Central memory CD8-positive, alpha-beta T cell (primary cell): Measurements from ENCODE around the gene DGKB.

ENCODE experiments used
- ATAC-seq: fragments of 150-1000 bp; cut with Tn5 transposase; replicated peaks from 2 replicates; pipeline ENCODE4 v1.10.0; 2022; ENCODE audit warnings: mild to moderate bottlenecking, moderate FRiP score, moderate number of reproducible peaks; ENCODE audit not compliant: poor library complexity, severe bottlenecking; ENCODE audit errors: extremely low read depth
- DNase-seq, 2 donors: peaks; one replicate each; pipeline ENCODE4 v3.0.0; 2021; ENCODE audit warnings: low spot score in 2 of 2
- H3K27ac Mint-ChIP-seq: one replicate; pipeline ENCODE4 v1.8.0; 2022; ENCODE audit warnings: low read depth, mild to moderate bottlenecking, moderate library complexity, mixed read lengths
- H3K27me3 Mint-ChIP-seq: one replicate; pipeline ENCODE4 v1.8.0; 2022; ENCODE audit warnings: mixed read lengths
- H3K36me3 Mint-ChIP-seq: one replicate; pipeline ENCODE4 v1.8.0; 2022; ENCODE audit warnings: mild to moderate bottlenecking, moderate library complexity, mixed read lengths; ENCODE audit not compliant: insufficient read depth
- H3K4me1 Mint-ChIP-seq: one replicate; pipeline ENCODE4 v1.8.0; 2022; ENCODE audit warnings: mixed read lengths
- H3K4me3 Mint-ChIP-seq: one replicate; pipeline ENCODE4 v1.8.0; 2022; ENCODE audit warnings: mild to moderate bottlenecking, moderate library complexity, mixed read lengths
- H3K9me3 Mint-ChIP-seq: one replicate; pipeline ENCODE4 v1.8.0; 2022; ENCODE audit warnings: mixed read lengths

Gene DGKB

GRCh38 chr7:14570750-14571607, 331.6 kb downstream of the DGKB start:
- no peaks in the 10 kb centered on the region for H3K9me3 Mint-ChIP-seq
- no peaks in the 10 kb centered on the region for H3K36me3 Mint-ChIP-seq
- no peaks in the 10 kb centered on the region for H3K4me1 Mint-ChIP-seq
- no peak for ATAC-seq
- no peak overlapping the region for H3K4me3 Mint-ChIP-seq
- H3K27ac Mint-ChIP-seq, result no peak overlapping the region
- no peak for DNase-seq
- no peaks in the 10 kb centered on the region for H3K27me3 Mint-ChIP-seq

DNA sequence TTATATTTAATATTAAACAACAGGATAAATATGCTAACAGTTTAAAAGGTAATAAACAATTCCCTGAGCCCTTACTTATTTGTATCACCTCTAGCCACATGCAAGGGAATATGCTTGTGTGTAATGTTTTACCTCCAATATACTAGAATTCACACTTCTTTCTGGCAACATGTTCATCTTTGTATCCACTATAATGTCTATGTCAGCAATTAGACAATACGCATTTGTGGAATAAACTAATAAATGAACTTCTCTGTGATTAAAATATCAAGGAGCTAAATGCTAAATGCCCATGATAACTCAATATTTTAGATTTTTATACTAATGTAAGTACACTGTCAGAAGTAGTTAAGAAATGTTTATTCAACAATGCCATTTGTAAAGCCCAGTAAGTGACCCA, 350.5 kb downstream of the DGKB start:
- Mint-ChIP-seq H3K4me3 (no peak overlapping the region), H3K4me1 (no peaks in the 10 kb centered on the region), H3K36me3 (no peaks in the 10 kb centered on the region), H3K27me3 (no peaks in the 10 kb centered on the region), H3K27ac (no peak overlapping the region), H3K9me3 (peaks cover 11% of the 10 kb centered on the region)
- DNase-seq, result no peak
- ATAC-seq, result no peak

GRCh38 chr7:14551310-14551709, 351.2 kb downstream of the DGKB start:
- DNase-seq (no peak), ATAC-seq (no peak)
- H3K36me3 Mint-ChIP-seq, result no peaks in the 10 kb centered on the region
- H3K27me3 Mint-ChIP-seq, result no peaks in the 10 kb centered on the region
- no peak overlapping the region for H3K27ac Mint-ChIP-seq
- H3K9me3 Mint-ChIP-seq, result peaks cover 11% of the 10 kb centered on the region
- H3K4me3 Mint-ChIP-seq, result no peak overlapping the region
- no peaks in the 10 kb centered on the region for H3K4me1 Mint-ChIP-seq

- ATAC-seq (no peak), DNase-seq (no peak)
- no peaks in the 10 kb centered on the region for H3K27me3 Mint-ChIP-seq
- H3K9me3 Mint-ChIP-seq, result no peaks in the 10 kb centered on the region
- no peaks in the 10 kb centered on the region for H3K36me3 Mint-ChIP-seq
- H3K4me3 Mint-ChIP-seq, result no peak overlapping the region
- H3K27ac Mint-ChIP-seq, result no peak overlapping the region
- no peaks in the 10 kb centered on the region for H3K4me1 Mint-ChIP-seq
Measured at GRCh38 chr7:14542624-14543023, 359.9 kb downstream of the DGKB start.

DNA sequence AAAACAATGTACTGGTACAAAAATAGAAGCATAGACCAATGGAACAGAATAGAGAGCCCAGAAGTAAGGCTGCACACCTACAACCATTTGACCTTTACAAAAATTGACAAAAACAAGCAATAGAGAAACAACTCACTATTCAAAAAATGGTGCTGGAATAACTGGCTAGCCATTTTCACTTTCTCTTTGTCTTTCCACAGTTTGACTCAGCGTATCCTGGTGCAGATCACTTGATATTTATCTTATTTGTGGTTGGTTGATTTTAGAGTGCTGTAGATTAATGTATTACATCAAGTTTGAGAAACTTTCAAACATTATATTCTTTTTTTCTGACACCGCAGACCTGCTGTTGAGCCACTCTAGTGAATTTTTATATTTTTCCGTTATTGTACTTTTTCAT, 381.4 kb downstream of the DGKB start:
- Mint-ChIP-seq H3K9me3 (no peaks in the 10 kb centered on the region), H3K4me1 (no peaks in the 10 kb centered on the region), H3K4me3 (no peak overlapping the region), H3K36me3 (no peaks in the 10 kb centered on the region), H3K27me3 (no peaks in the 10 kb centered on the region), H3K27ac (no peak overlapping the region)
- DNase-seq, result no peak
- no peak for ATAC-seq

DNA sequence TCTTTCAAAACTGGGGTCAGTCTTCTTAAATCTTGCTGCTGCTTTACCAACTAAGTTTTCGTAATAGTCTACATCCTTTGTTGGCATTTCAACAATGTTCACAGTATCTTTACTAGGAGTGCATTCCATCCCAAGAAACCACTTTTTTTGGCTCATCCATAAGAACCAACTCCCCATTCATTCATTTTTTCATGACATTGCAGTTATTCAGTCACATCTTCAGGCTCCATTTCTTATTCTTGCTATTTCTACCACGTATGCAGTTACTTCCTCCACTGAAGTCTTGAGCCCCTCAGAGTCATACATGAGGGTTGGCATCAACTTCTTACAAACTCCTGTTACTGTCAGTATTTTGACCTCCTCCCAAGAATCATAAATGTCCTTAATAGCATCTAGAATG, 392.3 kb downstream of the DGKB start:
- H3K27ac Mint-ChIP-seq, result no peak overlapping the region
- no peaks in the 10 kb centered on the region for H3K36me3 Mint-ChIP-seq
- ATAC-seq (no peak), DNase-seq (no peak)
- peaks cover 6% of the 10 kb centered on the region for H3K9me3 Mint-ChIP-seq
- no peak overlapping the region for H3K4me3 Mint-ChIP-seq
- H3K4me1 Mint-ChIP-seq, result no peaks in the 10 kb centered on the region
- H3K27me3 Mint-ChIP-seq, result no peaks in the 10 kb centered on the region

DNA sequence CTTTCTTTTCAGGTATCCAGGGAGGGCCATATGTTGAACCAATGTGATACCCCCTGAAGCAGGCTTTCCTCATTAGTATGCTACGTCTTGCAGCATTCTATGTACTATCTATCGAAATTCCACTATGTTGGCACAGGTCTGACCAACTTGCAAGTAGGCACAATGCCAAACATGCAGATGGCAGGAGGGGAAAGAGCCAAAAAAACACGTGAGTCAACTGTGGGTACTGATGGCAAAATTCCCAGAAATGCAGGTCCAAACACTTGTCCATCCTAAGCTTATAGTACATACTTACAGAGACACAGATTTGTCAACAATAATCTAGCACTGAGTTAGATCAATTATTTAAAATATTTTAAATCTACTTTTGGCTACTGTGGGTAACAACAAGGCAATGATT, 394.9 kb downstream of the DGKB start:
- no peaks in the 10 kb centered on the region for H3K4me1 Mint-ChIP-seq
- DNase-seq, result no peak

DNA sequence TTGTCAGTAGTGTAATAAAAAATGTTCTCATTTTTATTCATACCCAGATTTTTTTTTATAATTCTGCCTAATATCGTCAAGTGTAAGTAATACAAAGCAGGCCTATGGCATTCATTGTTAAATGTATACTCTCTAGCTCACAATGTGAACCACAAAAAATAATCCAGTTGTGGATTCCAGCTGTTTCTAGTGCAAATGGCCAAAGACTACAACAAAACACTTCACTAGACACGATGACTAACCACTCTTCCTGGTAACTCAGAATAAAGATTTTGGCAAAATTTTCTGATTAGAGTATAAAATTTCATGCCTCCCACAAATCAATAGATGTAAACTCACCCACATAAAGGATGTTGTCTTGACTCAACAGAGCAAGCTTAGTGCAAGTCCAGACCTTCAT, 396.6 kb downstream of the DGKB start:
- peaks cover 12% of the 10 kb centered on the region for H3K9me3 Mint-ChIP-seq
- no peak for ATAC-seq
- H3K27me3 Mint-ChIP-seq, result no peaks in the 10 kb centered on the region
- H3K4me1 Mint-ChIP-seq, result no peaks in the 10 kb centered on the region
- no peak overlapping the region for H3K4me3 Mint-ChIP-seq
- H3K27ac Mint-ChIP-seq, result no peak overlapping the region
- no peak for DNase-seq
- no peaks in the 10 kb centered on the region for H3K36me3 Mint-ChIP-seq

More for the DNA sequence above, 394.9 kb downstream of the DGKB start:
- H3K9me3 Mint-ChIP-seq, result peaks cover 10% of the 10 kb centered on the region
- H3K27me3 Mint-ChIP-seq, result no peaks in the 10 kb centered on the region
- H3K36me3 Mint-ChIP-seq, result no peaks in the 10 kb centered on the region
- H3K4me3 Mint-ChIP-seq, result no peak overlapping the region
- ATAC-seq, result no peak
- H3K27ac Mint-ChIP-seq, result no peak overlapping the region

DNA sequence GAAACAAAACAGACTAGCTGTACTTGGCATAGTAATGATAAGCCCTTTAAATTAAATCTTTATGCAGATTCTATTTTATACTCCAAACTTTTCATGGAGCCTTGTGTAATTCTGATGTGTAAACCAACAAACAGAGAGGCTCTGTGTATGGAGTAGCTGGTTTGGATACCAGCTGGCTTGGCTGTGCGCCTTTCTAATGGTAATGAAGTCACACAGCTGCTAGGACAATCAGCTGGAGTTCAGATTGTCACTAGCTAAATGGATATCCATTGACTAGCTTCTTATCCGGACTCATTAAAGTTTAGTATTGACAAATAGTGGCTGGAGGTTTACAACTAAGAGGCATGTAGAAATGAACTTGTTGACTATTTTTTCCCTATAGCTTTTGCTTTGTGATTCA, 398.4 kb downstream of the DGKB start:
- Mint-ChIP-seq H3K4me1 (no peaks in the 10 kb centered on the region), H3K9me3 (peaks cover 6% of the 10 kb centered on the region), H3K27ac (no peak overlapping the region), H3K27me3 (no peaks in the 10 kb centered on the region), H3K4me3 (no peak overlapping the region), H3K36me3 (no peaks in the 10 kb centered on the region)
- no peak for ATAC-seq
- DNase-seq, result no peak

DNA sequence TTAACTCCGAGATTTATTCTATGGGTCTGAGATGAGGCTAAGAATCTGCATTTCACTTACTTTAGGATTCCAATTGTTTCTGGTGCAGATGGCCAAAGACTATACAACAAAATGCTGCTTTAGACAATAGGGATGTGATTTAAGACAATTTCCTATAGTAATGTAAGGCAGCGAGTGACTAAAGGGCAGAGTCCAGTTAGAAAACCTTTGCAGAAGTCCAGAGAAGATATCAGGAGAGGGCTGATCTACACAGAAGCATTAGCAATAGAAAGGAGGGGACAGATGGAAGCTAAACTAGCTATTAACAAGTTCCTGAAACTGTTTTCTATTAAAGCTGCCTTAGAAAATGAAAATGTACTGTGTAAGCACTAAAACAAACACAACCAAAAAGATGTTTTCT, 398.9 kb downstream of the DGKB start:
- Mint-ChIP-seq H3K4me1 (no peaks in the 10 kb centered on the region), H3K36me3 (no peaks in the 10 kb centered on the region), H3K9me3 (peaks cover 6% of the 10 kb centered on the region), H3K27me3 (no peaks in the 10 kb centered on the region), H3K4me3 (no peak overlapping the region), H3K27ac (no peak overlapping the region)
- DNase-seq (no peak), ATAC-seq (no peak)

DNA sequence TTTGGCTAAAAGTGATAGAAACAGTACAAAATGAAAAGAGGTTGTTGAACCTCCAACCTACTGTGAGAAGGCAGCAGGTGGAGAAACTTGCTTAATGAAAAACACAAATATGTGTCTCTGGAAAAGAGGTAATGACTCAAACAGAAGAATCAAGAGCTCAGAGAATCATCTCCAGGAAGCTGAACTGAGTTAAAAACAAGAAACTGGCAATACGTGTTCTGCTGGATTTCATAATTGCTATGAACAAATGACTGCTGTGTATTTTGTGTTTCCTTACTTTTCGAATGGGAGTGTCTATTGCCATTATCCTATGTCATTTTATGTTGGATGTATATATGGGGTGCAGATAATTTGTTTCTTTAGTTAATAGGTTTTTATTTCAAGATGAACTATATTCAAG, 401.1 kb downstream of the DGKB start:
- Mint-ChIP-seq H3K27ac (no peak overlapping the region), H3K9me3 (peaks cover 6% of the 10 kb centered on the region), H3K4me1 (no peaks in the 10 kb centered on the region), H3K4me3 (no peak overlapping the region), H3K27me3 (no peaks in the 10 kb centered on the region), H3K36me3 (no peaks in the 10 kb centered on the region)
- ATAC-seq (no peak), DNase-seq (no peak)

DNA sequence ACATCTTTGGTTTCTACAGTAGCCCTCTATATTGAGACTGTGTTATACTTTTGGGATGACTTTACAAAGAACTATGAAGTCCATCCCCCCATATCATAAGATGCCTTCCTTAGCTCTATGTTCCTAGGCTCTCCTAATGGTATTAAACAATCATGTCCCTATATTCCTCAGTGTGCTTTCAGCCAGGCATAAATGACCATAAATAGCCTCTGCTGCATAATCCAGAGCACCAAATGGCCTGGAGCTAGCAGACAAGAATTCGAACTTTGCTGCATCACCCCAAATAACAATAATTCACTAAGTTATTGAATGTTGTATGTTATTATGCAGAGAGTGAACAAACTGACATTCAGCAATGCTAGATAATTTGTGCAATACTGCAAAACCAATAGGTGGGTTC, 405.2 kb downstream of the DGKB start:
- DNase-seq (no peak), ATAC-seq (no peak)
- Mint-ChIP-seq H3K4me1 (no peaks in the 10 kb centered on the region), H3K9me3 (no peaks in the 10 kb centered on the region), H3K36me3 (no peaks in the 10 kb centered on the region), H3K27me3 (no peaks in the 10 kb centered on the region), H3K4me3 (no peak overlapping the region), H3K27ac (no peak overlapping the region)

GRCh38 chr7:14495633-14496032, 406.9 kb downstream of the DGKB start:
- H3K4me3 Mint-ChIP-seq, result no peak overlapping the region
- no peak for DNase-seq
- no peaks in the 10 kb centered on the region for H3K36me3 Mint-ChIP-seq
- H3K9me3 Mint-ChIP-seq, result no peaks in the 10 kb centered on the region
- no peak for ATAC-seq
- no peaks in the 10 kb centered on the region for H3K27me3 Mint-ChIP-seq
- H3K4me1 Mint-ChIP-seq, result no peaks in the 10 kb centered on the region
- H3K27ac Mint-ChIP-seq, result no peak overlapping the region
